Cardiac septum (tissue), 1 donor: ENCODE measurements around the gene MYO19. TPM values are rescaled to one million over a fixed set of nuclear protein-coding genes. Genes with fewer than 3 reads are reported as not detected.

Source experiments
- DNase-seq: peaks from one replicate; pipeline ENCODE4 v3.0.0-alpha.2; 2020; ENCODE audit warnings: low spot score
- intact Hi-C: fragments of 100-400 bp; cut with DNase I; formaldehyde crosslinking; loops from one replicate; pipeline ENCODE4 v1.14.0; 2022
- long read RNA-seq: library from polyadenylated mRNA; unstranded; transcript quantifications from one replicate; pipeline ENCODE4 v2.0.0, GENCODE V29; 2021
- total RNA-seq: library from RNA; stranded (reverse); fragmentation: NEBNext Ultra II Directional; extraction: Animal tissue kit (Norgen Biotek cat#: 25700); gene quantifications from one replicate; pipeline ENCODE4 v1.2.1, GENCODE V29; 2021
- donor health status: DM: no; HTN: no; CAD: no.

MYO19 gene, protein sequence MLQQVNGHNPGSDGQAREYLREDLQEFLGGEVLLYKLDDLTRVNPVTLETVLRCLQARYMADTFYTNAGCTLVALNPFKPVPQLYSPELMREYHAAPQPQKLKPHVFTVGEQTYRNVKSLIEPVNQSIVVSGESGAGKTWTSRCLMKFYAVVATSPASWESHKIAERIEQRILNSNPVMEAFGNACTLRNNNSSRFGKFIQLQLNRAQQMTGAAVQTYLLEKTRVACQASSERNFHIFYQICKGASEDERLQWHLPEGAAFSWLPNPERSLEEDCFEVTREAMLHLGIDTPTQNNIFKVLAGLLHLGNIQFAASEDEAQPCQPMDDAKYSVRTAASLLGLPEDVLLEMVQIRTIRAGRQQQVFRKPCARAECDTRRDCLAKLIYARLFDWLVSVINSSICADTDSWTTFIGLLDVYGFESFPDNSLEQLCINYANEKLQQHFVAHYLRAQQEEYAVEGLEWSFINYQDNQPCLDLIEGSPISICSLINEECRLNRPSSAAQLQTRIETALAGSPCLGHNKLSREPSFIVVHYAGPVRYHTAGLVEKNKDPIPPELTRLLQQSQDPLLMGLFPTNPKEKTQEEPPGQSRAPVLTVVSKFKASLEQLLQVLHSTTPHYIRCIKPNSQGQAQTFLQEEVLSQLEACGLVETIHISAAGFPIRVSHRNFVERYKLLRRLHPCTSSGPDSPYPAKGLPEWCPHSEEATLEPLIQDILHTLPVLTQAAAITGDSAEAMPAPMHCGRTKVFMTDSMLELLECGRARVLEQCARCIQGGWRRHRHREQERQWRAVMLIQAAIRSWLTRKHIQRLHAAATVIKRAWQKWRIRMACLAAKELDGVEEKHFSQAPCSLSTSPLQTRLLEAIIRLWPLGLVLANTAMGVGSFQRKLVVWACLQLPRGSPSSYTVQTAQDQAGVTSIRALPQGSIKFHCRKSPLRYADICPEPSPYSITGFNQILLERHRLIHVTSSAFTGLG
- 16.0 TPM for total RNA-seq
- long read RNA-seq, partial matches to known transcripts: 4 of 11 reads
- long read RNA-seq, other reads (novel, unspliced or antisense): 4 of 11 reads

GRCh38 chr17:36534840-36535668 is at the start of gene MYO19, which contains the start of gene PIGW:
Gene MYO19, minus strand, starts transcription at chr17:36534868. Its CDS starts 2,330 bp downstream, at chr17:36532538.
Gene PIGW, plus strand, starts transcription at chr17:36534987. Its CDS starts 2,115 bp downstream, at chr17:36537102.
- intact Hi-C loops: loop anchor here (1.0 to 5.0 kb wide), 2 partner anchors 9 to 67 kb away; partner anchors contain the start of genes GGNBP2 and MRM1

DNA sequence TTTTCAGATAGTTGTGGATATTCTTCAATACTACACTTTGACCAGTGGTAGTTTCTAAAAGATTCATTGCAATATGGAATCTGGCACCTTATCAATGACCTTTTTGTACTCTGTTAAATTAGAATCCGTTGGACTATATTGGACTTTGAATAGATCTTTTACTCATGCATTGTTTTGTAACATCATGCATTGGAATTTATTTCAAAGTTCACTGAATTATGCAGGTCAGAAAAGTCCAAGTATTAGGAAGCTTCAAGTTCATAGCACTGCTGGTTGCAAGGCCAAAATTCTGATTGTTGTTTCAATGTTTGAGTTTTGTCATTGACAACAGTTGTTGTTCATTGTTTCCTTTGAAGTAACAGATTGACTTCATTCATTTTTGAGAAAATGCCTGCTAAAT is 49.1 kb upstream of the MYO19 start:
- intact Hi-C loops: no loop called here
- DNase-seq: no peak

More at GRCh38 chr17:36534840-36535668, at the start of gene MYO19, which contains the start of gene PIGW:
- DNase-seq: peak; percentile 93

- intact Hi-C loops: no loop called here
Measured at GRCh38 chr17:36578671-36579070, 44.0 kb upstream of the MYO19 start.

GRCh38 chr17:36576793-36577192 is 42.1 kb upstream of the MYO19 start:
- DNase-seq: no peak
- intact Hi-C loops: no loop called here

More at GRCh38 chr17:36578671-36579070, 44.0 kb upstream of the MYO19 start:
- DNase-seq: no peak

DNA sequence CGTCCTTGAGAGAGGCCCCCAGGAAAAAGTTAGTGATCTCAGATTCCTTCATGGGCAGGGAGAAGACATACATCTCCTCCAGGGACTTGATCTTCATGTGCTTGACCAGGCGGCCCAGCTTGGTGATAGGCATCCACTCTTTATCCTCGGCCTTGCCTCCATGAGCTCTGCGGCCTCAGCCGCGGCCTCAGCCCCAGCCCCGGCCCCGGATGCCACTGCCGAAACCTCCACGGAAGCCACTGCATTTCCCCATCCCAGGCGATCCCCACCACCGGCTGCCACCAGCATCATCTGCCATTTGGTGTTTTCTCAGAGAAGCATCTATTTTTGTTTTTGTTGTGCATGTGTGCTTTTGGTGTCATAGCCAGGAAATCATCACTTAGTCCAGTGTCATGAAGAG is 40.4 kb upstream of the MYO19 start:
- intact Hi-C loops: no loop called here
- DNase-seq: no peak

DNA sequence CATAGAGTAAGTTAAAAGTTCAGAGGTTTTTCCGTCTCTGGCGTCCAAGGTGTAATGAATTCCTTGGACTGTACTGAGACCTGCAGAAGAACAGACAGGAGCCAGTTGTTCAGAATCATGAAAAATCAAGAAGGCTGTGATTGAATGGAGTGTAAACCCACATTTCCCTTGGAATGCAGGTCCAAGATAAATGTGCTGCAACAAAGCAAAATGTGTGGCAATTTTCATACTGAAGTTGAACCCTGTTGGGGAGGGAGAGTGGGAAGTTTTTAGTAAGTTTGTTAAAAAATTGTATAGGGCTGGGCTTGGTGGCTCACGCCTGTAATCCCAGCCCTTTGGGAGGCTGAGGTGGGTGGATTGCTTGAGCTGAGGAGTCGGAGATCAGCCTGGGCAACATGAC is 31.4 kb upstream of the MYO19 start:
- intact Hi-C loops: no loop called here
- no peak for DNase-seq

GRCh38 chr17:36553459-36553858 is 18.8 kb upstream of the MYO19 start:
- intact Hi-C loops: no loop called here
- no peak for DNase-seq

GRCh38 chr17:36550491-36551417 is 16.1 kb upstream of the MYO19 start:
- no peak for DNase-seq
- intact Hi-C loops: no loop called here

- no peak for DNase-seq
- intact Hi-C loops: loop anchor here (5.0 kb wide), 1 partner anchor 45 kb away; the partner anchor contains the start of gene DHRS11
Measured at GRCh38 chr17:36547776-36548175, 13.1 kb upstream of the MYO19 start.

DNA sequence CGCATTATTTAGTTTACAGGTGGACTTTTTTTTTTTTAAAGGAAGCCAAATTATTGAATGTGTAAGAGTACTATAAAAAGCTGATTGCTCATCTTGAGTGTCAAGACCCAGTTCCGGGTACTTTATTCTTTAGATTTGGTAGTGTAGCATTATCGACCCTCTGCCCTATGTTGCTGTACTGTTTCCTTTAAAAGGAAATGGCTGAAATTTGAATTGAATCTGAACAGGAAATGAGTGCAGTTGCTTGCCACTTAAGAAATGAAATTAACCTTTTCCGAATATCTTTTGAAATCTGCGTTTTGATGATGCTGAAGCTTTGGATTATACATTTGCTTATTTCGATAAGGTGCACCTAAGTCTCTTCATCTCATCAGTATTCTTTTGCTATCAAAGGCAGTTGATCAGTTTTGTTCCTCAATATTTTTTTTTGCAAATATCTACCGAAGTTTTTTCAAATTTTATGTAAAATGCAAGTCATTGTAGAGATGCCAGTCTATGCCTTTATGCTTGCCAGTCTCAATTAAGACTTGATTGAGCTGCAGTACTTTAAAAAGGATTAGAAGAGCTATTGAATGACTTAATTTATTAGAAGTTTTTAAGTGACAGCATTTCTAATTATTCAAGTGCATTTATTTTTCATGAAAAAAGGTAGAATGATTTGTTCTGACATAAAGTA is 11.9 kb upstream of the MYO19 start:
- intact Hi-C loops: loop anchor here (5.0 kb wide), 1 partner anchor 46 kb away; the partner anchor contains the start of gene DHRS11
- no peak for DNase-seq

GRCh38 chr17:36545465-36546417 is 11.1 kb upstream of the MYO19 start:
- intact Hi-C loops: loop anchor here (5.0 kb wide), 1 partner anchor 47 kb away; the partner anchor contains the start of gene DHRS11
- peak; percentile 97 for DNase-seq

DNA sequence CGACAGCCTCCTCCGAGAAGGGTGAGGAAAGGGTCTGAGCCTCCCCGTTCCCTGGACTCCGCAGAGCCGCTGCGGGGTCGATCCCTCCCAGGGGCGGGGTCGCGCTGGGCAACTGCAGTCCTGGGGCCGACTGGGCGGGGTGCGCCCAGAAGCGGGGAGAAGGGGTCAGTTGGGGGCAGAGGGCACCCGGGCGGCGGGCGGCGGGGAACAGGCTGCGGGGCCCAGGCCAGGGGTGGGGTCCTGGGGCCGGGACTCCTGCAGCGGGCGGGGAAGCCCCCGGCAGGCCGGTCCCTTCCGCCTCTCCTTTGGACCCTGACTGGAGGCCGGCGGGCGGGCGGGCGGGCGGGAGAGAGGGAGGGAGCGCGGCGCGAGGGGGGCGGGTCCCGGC is 10.4 kb upstream of the MYO19 start:
- intact Hi-C loops: loop anchor here (5.0 kb wide), 1 partner anchor 47 kb away; the partner anchor contains the start of gene DHRS11
- no peak for DNase-seq

GRCh38 chr17:36544307-36545076 is 9.8 kb upstream of the MYO19 start, which contains the start of gene GGNBP2:
Gene GGNBP2, plus strand, starts transcription at chr17:36544919. Its CDS starts 806 bp downstream, at chr17:36545725.
- intact Hi-C loops: loop anchor here (1.0 to 5.0 kb wide), 2 partner anchors 9 to 48 kb away; partner anchors contain the start of gene DHRS11
- DNase-seq: peak; percentile 97

GRCh38 chr17:36544044-36544306 is 9.3 kb upstream of the MYO19 start:
- intact Hi-C loops: loop anchor here (1.0 kb wide), 1 partner anchor 9 kb away; no protein-coding TSS in a partner anchor
- DNase-seq: no peak

GRCh38 chr17:36542755-36543154 is 8.1 kb upstream of the MYO19 start:
- intact Hi-C loops: no loop called here

More at GRCh38 chr17:36542755-36543154, 8.1 kb upstream of the MYO19 start:
- no peak for DNase-seq
